Memory B cell (primary cell): ENCODE results near the gene NXPH3.
A peak's percentile ranks its signal among the peaks of the same experiment; 100 is the strongest.
"Not testable (repeated sequence)": the region's sequence is repeated elsewhere in the genome, so short reads cannot be mapped to it uniquely, and the experiment has no call there.

Experiments
- ATAC-seq: fragments of 150-1000 bp; cut with Tn5 transposase; 2 replicates; pipeline ENCODE4 v1.10.0; 2021; ENCODE audit warnings: low read depth, mild to moderate bottlenecking, moderate library complexity
- DNase-seq, 2 donors: peaks; one replicate each; pipeline ENCODE4 v3.0.0; 2022; ENCODE audit warnings: low spot score in 2 of 2
- H3K27ac Mint-ChIP-seq: one replicate; pipeline ENCODE4 v1.8.0; 2022; ENCODE audit warnings: mild to moderate bottlenecking, moderate library complexity, mixed read lengths
- H3K27me3 Mint-ChIP-seq: one replicate; pipeline ENCODE4 v1.8.0; 2022; ENCODE audit warnings: mixed read lengths
- H3K36me3 Mint-ChIP-seq: one replicate; pipeline ENCODE4 v1.8.0; 2022; ENCODE audit warnings: mild to moderate bottlenecking, mixed read lengths
- H3K4me1 Mint-ChIP-seq: one replicate; pipeline ENCODE4 v1.8.0; 2022; ENCODE audit warnings: mixed read lengths
- H3K4me3 Mint-ChIP-seq: one replicate; pipeline ENCODE4 v1.8.0; 2022; ENCODE audit warnings: mild to moderate bottlenecking, moderate library complexity, mixed read lengths
- H3K9me3 Mint-ChIP-seq: one replicate; pipeline ENCODE4 v1.8.0; 2022; ENCODE audit warnings: mixed read lengths

NXPH3 gene

DNA sequence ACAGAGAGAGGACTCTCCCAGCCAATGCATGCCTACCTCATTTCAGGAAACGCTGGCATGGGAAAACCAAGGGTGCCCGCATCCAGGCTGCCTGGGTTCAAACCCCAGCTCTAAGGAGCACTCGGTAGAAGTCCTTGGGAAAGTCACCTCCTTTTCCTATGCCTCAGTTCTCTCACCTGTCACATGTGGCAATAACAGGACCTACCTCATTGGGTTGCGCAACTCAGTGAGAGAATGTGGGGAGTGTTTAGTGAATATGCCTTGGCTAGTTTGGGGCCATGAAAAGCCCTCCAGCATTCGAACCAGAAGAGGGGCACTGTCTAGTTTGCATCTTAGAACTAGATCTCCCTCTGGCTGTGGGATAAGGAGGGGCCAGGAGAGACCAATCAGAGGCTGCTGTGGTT, 9.0 kb upstream of the NXPH3 start:
- no peak for DNase-seq
- Mint-ChIP-seq H3K4me1 (peaks cover 8% of the 10 kb centered on the region), H3K27me3 (peaks cover 12% of the 10 kb centered on the region), H3K36me3 (no peaks in the 10 kb centered on the region), H3K4me3 (no peak overlapping the region), H3K27ac (no peak overlapping the region), H3K9me3 (peaks cover 2% of the 10 kb centered on the region)
- no peak for ATAC-seq

- ATAC-seq (no peak), DNase-seq (no peak)
- Mint-ChIP-seq H3K27ac (no peak overlapping the region), H3K27me3 (peaks cover 13% of the 10 kb centered on the region), H3K4me3 (no peak overlapping the region), H3K36me3 (no peaks in the 10 kb centered on the region), H3K9me3 (peaks cover 2% of the 10 kb centered on the region), H3K4me1 (peaks cover 8% of the 10 kb centered on the region)
Measured at GRCh38 chr17:49567104-49567521, 8.6 kb upstream of the NXPH3 start.

DNA sequence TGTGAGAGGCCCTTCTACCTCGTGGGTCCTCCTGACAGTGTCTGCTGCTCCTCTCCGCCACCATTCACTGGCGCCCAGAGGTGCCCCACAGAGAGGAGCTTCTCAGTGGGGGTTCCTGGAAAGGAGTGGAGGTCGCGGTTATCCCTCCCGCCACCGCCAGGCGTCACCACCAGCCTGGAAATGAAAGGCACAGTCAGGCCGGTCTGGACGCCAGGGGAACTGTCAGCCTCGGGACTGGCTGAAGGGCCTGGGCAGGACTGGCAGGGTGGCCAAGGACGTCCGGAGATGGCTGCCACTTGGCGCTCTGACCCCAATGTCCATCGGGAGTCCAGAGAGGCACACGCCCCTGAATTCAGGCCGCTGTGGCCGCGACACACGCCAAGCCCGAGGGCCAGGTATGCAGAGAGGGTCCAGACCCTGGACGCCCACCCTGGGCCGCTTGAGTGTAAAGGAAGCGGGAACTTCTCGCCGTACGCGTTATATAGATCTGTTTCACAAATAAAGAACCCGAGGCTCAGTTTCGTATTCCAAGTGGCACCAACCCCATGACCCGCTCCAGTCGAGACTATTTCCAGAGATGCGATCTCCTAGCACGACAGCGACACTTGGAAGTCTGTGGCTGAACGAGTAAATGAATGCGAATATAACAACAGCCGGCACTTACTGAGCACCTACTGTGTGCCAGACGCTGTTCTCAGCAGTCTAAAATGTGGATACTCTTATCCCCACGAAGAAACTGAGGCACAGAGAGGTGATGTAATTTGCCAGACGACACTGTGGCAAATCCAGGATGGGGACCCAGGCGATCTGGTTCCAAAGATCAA, 7.6 kb upstream of the NXPH3 start:
- Mint-ChIP-seq H3K4me1 (peaks cover 8% of the 10 kb centered on the region), H3K9me3 (no peaks in the 10 kb centered on the region), H3K4me3 (peak overlapping the region; percentile 59), H3K36me3 (no peaks in the 10 kb centered on the region), H3K27me3 (peaks cover 18% of the 10 kb centered on the region), H3K27ac (no peak overlapping the region)
- DNase-seq (peak; percentile 88 to 92), ATAC-seq (peak; percentile 52)

DNA sequence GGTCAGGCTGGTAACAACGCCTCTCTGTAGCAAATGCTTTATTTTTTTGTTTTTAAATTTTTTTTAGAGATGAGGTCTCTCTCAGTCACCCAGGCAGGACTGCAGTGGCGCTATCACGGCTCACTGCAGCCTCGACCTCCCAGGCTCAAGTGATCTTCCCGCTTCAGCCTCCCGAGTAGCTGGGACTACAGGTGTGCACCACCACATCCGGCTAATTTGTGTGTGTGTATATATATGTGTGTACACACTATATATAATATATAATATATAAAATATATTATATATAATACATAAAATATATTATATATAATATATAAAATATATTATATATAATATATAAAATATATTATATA, 7.0 kb upstream of the NXPH3 start:
- not testable (repeated sequence) for H3K9me3 Mint-ChIP-seq, ATAC-seq, H3K27ac Mint-ChIP-seq, H3K4me3 Mint-ChIP-seq, DNase-seq, H3K36me3 Mint-ChIP-seq, H3K4me1 Mint-ChIP-seq
- peaks cover 24% of the 10 kb centered on the region for H3K27me3 Mint-ChIP-seq

DNA sequence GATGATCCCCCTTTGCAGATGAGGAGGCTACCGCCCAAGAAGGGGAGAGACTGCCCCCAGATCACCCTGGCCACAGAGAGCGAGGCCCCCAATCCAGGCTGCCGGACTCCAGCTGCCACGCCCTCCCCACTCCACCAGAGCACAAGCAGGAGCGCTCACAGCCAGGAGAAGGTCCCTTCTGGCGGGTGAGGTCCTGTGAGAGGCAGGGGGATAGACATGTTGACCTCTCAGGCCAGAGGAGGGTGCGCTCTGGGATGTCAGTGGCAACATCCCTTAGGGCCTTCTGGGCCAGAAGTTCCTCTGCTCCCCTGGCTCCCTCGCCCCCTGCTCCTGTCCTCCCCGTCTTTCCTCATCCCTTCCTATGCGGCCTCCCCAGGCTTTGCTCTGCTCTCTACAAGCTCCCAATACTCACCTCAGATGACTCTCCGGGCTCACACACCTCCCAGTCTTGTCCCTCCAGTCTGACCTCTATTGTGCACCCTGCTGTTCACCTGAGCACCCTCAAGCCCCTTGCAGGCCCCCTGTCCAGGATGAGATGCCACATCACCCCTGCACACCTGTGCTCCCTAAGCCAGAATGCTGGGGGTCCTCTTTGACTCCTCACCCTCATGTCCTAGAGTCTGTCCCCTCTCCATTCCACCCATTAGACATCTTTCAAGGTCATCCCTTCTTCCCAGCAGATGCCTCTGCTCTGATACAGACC, 5.0 kb upstream of the NXPH3 start:
- Mint-ChIP-seq H3K9me3 (no peaks in the 10 kb centered on the region), H3K4me3 (peak overlapping the region; percentile 87), H3K27ac (no peak overlapping the region), H3K4me1 (peaks cover 8% of the 10 kb centered on the region), H3K27me3 (peaks cover 28% of the 10 kb centered on the region), H3K36me3 (no peaks in the 10 kb centered on the region)
- DNase-seq: no peak
- no peak for ATAC-seq

DNA sequence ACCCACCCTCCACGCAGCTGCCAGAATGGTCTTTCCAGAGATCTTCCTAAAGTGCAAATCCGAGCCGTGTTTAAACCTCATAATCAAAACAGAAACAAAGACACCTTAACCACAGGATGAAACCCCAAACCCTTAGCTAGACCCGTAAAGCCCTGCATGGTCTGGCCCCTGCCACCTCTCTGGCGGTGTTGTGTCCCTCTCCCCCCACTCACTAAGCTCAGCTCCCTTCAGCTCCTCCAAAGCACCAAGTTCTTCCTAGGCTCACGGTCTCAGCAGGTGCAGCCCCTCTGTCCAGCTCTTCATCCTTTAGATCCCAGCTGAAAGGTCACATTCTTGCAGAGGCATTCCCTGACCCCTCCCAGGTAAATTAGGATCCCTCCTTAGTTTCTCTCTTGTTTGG, 4.4 kb upstream of the NXPH3 start:
- Mint-ChIP-seq H3K9me3 (no peaks in the 10 kb centered on the region), H3K27me3 (peaks cover 27% of the 10 kb centered on the region), H3K27ac (no peak overlapping the region), H3K4me1 (peaks cover 8% of the 10 kb centered on the region), H3K4me3 (peak overlapping the region; percentile 87), H3K36me3 (no peaks in the 10 kb centered on the region)
- no peak for DNase-seq
- ATAC-seq: no peak

DNA sequence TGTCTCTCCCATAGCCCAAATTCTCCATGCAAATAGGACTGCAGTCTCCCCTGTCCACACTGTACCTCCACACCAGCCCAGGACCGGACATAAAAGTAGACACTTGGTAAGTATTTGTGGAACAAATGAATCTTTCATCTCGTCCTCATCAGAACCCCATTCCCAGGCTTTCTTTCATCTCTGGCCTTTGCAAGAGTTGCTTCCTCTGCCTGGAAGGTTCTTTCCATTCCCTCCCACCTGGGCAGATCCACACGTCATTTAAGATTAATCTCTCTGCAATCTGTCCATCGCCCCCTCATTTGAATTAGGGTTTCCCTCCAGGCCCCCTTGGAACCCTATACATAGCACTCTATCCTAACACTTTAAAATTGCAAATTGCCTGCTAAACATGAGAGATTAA, 3.9 kb upstream of the NXPH3 start:
- ATAC-seq: no peak
- H3K9me3 Mint-ChIP-seq: no peaks in the 10 kb centered on the region
- H3K4me1 Mint-ChIP-seq: peaks cover 8% of the 10 kb centered on the region
- peak overlapping the region; percentile 0 for H3K4me3 Mint-ChIP-seq
- DNase-seq: no peak
- peaks cover 26% of the 10 kb centered on the region for H3K27me3 Mint-ChIP-seq
- H3K27ac Mint-ChIP-seq: no peak overlapping the region
- no peaks in the 10 kb centered on the region for H3K36me3 Mint-ChIP-seq

GRCh38 chr17:49572226-49572625, 3.4 kb upstream of the NXPH3 start:
- Mint-ChIP-seq H3K4me3 (no peak overlapping the region), H3K27ac (no peak overlapping the region), H3K9me3 (no peaks in the 10 kb centered on the region), H3K36me3 (no peaks in the 10 kb centered on the region), H3K4me1 (peaks cover 11% of the 10 kb centered on the region), H3K27me3 (peaks cover 28% of the 10 kb centered on the region)
- no peak for DNase-seq
- ATAC-seq: no peak

DNA sequence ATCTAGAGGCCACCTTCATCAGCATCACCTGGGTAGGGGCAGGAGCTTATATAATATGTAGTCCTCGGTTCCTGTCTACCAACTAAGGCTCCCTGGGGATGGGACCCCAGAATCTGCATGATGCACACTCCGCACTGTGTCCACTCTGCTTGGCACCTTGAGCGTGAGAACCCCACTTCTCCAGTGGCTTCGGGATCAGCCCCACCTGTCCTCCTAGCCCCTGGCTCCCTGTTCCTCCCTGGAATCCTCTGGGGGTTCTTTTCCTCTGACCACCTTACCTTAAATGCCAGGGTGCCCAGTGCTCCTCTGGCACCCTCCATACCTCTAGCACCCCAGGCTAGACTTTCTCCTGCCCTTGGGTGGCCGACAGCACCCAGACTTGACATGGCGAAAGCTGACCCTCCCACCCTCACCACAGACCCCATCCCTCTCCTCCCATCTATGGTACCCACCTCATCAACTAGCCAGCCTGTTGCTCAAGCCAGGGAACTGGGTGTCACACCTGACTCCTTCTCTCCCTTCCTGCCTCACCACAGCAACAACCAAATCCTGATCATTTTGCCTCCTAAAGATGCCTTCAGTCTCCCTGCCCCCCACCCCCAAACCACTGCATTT, 2.8 kb upstream of the NXPH3 start:
- Mint-ChIP-seq H3K9me3 (no peaks in the 10 kb centered on the region), H3K4me1 (peaks cover 7% of the 10 kb centered on the region), H3K27ac (no peak overlapping the region), H3K27me3 (peaks cover 28% of the 10 kb centered on the region), H3K36me3 (no peaks in the 10 kb centered on the region), H3K4me3 (no peak overlapping the region)
- DNase-seq (no peak), ATAC-seq (no peak)

DNA sequence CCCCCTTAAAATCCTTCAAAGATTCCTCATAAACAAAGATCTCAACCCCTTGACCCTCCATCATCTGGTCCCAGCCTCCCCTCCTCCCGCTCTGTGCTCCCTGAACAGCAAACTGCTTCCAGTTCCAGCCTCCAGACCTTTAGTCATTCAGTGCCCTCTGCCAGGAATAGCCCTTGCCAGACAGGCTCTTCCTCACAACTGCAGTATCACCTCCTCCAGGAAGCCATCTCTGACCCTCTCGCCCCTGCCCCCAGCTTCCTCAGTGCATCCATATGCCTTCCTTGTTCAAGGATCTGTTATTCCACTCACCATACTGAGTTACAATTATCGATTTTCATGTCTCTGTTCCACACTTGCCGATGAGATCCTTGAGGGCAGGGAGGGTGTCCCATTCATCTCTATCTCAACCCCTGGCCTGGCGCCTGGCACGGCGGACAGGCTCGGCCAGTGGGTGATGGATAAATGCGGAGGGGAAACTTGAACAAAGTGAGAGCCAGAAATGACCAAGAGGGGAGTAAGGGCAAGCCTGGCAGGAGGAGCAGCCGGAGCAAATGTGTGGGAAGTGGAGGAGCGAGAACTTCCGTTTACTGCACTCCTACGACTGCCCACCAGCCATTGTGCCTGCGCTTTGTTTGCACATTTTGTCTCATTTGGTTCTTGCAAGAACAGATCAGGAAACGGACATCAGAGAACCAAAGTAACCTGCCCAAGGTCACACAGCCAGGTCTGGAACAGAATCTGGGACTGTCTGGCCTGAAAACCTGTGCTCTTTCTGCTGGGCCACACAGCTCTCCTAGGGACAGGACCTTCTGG, 2.0 kb upstream of the NXPH3 start:
- Mint-ChIP-seq H3K4me3 (no peak overlapping the region), H3K4me1 (peaks cover 6% of the 10 kb centered on the region), H3K27me3 (peaks cover 28% of the 10 kb centered on the region), H3K27ac (no peak overlapping the region), H3K36me3 (no peaks in the 10 kb centered on the region), H3K9me3 (no peaks in the 10 kb centered on the region)
- DNase-seq (no peak), ATAC-seq (no peak)

GRCh38 chr17:49574323-49574781, 1.3 kb upstream of the NXPH3 start:
- H3K9me3 Mint-ChIP-seq: no peaks in the 10 kb centered on the region
- DNase-seq: no peak
- peaks cover 28% of the 10 kb centered on the region for H3K27me3 Mint-ChIP-seq
- H3K36me3 Mint-ChIP-seq: no peaks in the 10 kb centered on the region
- ATAC-seq: no peak
- no peak overlapping the region for H3K4me3 Mint-ChIP-seq
- H3K4me1 Mint-ChIP-seq: peaks cover 6% of the 10 kb centered on the region
- H3K27ac Mint-ChIP-seq: no peak overlapping the region

DNA sequence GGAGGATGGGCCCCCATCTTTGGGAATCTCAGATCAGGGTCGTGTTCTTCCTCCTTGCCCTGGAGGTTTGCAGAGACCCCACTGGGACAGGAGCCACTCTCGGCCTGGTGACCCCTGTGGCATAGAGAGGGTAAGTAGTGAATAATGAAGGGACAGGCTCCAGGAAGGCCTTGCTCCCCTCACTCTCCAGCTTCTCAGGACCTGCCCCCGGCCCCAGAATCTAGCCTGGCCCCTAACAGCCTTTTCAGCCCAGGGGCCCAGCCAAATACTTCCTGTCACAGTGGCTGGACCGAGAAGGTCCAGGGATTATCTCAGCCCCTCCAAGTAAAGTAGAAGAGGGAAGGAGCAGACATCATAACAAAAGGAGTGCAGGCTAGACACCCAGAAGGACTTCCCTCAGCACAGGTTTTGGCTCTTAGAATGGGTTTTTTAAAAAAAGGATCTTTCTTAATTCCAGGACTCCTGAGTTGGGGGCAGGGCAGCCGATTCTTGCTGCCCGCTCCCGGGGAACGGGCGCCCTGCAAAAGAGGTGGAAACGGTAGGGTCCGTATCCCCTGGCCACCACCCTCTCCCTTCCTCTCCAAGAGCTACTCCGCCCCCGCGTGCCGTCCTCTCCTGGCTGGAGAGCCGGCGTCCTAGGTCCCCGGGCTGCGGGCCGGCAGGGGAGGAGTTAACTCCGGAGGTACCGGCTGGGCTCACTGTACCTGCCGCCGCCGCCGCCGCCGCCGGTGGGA, 559 bp upstream of the NXPH3 start:
- Mint-ChIP-seq H3K9me3 (no peaks in the 10 kb centered on the region), H3K27ac (no peak overlapping the region), H3K4me3 (peak overlapping the region; percentile 55), H3K4me1 (peaks cover 6% of the 10 kb centered on the region), H3K27me3 (peaks cover 28% of the 10 kb centered on the region), H3K36me3 (no peaks in the 10 kb centered on the region)
- no peak for ATAC-seq
- peak in 1 of 2 donors; percentile 22 for DNase-seq
